ENCODE data around the gene PTPRN.
A peak's percentile ranks its signal among the peaks of the same experiment; 100 is the strongest.

PTPRN gene

DNA sequence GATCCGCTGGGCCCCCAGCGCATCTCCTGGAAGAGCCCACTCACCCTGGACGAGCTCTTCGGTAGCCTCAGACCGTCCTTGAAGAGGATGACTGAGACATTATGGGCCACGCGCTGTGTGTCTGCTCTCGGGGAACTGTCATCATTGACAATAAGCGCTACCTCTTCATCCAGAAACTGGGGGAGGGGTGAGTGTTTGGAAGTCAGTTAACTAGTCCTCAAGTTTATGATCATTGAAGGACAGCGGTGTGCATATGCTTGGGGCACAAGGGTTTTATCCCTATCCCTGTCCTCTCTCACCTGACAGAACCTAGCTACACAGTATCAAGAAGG is 63.3 kb downstream of the PTPRN start:
- no peak for DNase-seq (ENCODE audit: low read depth, low spot score)

DNA sequence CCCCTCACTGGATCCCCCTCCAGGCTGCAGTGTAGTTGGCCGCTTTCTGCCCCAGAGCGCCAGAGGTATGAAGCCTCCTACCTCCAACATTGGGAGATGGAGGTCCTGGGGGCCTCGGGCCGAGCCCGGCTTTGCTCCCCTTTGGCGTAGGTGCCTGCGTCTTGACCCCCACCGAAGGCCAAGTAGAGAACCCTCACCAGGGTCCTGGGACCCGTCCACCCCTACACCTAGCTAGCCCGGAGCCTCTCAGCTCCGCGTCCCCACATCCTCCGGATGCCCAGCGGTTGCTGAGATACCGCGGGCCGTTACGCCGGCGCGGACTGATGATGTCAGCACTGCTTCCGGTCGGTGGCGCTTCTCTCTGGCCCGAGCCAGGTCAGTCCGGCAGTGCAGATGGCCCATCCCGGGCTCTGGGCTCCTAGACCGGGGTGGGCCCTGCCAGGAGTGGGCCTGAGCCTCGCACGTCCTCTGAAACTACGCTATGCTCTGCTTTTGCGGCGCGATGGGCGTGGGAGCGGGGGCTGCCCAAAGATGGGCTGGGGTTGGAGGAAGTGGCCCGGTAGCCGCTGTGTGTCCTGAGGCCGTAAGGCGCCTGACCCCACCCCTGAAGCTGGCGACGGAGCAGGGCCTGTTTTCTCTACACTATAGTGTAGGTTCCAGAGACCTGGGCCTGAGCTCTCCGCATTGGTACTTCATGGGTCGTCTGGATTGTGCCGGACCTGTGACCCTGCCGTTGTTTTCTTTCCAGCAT is 63.9 kb downstream of the PTPRN start, which contains the start of the genes GLB1L and STK16:
Gene GLB1L (minus strand): TSS at position 297 of the 751 bp plus-strand sequence. CDS start 1,871 bp downstream, outside the sequence.
Gene STK16 (plus strand): TSS at position 332 of the 751 bp plus-strand sequence. CDS start 521 bp downstream, outside the sequence.
- peak; percentile 97 for DNase-seq (ENCODE audit: low read depth, low spot score)

DNA sequence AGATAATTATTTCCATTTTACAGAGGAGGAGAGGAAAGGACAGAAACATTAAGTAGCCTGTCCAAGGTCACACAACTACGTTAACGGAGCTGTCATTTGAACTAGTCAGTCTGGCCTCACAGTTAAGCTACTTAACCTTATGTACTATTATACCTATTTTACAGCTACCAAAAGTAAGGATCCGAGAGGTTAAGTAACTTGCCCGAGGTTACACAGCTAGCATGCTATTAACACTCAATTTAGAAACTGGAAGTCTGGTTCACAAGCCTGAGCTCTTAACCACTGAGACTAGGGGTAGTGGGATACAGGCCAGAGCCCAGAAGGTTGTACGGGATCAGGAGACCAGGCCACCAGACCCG is 64.4 kb downstream of the PTPRN start:
- DNase-seq (ENCODE audit: low read depth, low spot score), result no peak

DNA sequence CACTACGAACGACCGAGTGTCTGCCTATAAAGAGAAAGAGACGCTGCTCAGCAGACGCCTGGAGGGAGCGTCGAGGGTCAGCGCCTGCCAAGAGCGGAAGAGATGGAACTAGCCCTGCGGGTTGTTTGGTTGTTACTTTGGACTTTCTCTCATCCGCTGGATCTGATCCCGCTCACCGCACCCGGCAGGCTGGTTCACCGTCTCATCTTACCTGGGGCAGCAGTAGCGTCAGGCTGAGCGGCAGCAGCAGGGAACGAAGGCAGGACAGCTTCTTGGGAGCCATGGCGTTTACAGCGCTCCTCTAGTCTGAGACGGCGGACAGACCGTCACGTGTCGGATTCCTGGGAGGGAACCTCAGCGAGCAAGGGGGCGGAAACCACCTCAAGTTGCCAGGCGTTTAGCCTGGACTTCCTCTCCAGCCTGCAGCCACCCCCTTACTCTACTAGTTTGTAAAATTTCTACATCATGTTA is 65.9 kb downstream of the PTPRN start:
- peak; percentile 51 for DNase-seq (ENCODE audit: low read depth, low spot score)

Measured in ELF-1 (cell line).